Measurements from ENCODE around the gene NDUFB3.

DNA sequence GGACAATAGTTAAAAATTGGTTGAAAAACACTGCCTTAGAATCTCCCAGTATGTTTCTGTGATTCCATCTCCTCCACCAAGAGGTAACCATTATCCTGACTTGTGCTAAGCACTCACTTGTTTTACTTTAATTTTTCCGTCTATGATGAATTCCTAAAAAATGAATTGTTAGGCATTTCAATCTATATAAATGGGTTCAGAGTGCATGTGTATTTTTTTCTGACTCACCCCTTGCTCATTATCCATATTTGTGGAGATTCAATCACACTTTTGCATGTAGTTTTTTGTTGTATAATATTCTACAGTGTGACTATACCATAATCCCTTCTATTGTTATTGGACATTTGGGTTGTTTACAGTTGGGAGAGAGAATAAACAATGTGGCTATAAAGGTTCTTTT, 1.3 kb downstream of the NDUFB3 start:
- TF ChIP-seq, protein P1, sequence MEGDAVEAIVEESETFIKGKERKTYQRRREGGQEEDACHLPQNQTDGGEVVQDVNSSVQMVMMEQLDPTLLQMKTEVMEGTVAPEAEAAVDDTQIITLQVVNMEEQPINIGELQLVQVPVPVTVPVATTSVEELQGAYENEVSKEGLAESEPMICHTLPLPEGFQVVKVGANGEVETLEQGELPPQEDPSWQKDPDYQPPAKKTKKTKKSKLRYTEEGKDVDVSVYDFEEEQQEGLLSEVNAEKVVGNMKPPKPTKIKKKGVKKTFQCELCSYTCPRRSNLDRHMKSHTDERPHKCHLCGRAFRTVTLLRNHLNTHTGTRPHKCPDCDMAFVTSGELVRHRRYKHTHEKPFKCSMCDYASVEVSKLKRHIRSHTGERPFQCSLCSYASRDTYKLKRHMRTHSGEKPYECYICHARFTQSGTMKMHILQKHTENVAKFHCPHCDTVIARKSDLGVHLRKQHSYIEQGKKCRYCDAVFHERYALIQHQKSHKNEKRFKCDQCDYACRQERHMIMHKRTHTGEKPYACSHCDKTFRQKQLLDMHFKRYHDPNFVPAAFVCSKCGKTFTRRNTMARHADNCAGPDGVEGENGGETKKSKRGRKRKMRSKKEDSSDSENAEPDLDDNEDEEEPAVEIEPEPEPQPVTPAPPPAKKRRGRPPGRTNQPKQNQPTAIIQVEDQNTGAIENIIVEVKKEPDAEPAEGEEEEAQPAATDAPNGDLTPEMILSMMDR (IDR thresholded peaks at IDR 0.05) = no peak
- TF ChIP-seq POLR2A (IDR thresholded peaks at IDR 0.05) = no peak
